DOHH2 (cell line): ENCODE results near the gene LTB4R2.

ENCODE experiments used
- H3F3A ChIP-seq: fragments of 200-600 bp; sonication (generic), shearing (Covaris generic); 2 replicates; pipeline ENCODE4 v1.6.0; 2016; ENCODE audit warnings: antibody characterized with exemption, mild to moderate bottlenecking; ENCODE audit not compliant: control insufficient read depth, insufficient read depth
- H3K27ac ChIP-seq: fragments of 200-600 bp; sonication (generic); 2 replicates; pipeline ENCODE4 v1.5.1; 2014; ENCODE audit warnings: low read depth, mild to moderate bottlenecking, low read length, moderate library complexity
- H3K27me3 ChIP-seq: fragments of 200-600 bp; sonication (generic); 2 replicates; pipeline ENCODE4 v1.6.1; 2014; ENCODE audit warnings: mild to moderate bottlenecking, low read length, mixed read lengths; ENCODE audit not compliant: control insufficient read depth
- H3K36me3 ChIP-seq: fragments of 200-600 bp; sonication (generic); 2 replicates; pipeline ENCODE4 v1.6.1; 2014; ENCODE audit warnings: mild to moderate bottlenecking, low read length, moderate library complexity, mixed read lengths; ENCODE audit not compliant: control insufficient read depth
- H3K4me1 ChIP-seq: fragments of 200-600 bp; sonication (generic); 2 replicates; pipeline ENCODE4 v1.6.1; 2014; ENCODE audit warnings: mild to moderate bottlenecking, low read length, mixed read lengths; ENCODE audit not compliant: control insufficient read depth
- H3K4me2 ChIP-seq: fragments of 200-600 bp; sonication (generic); 2 replicates; pipeline ENCODE4 v1.6.0; 2014; ENCODE audit warnings: mild to moderate bottlenecking, low read length, moderate library complexity
- H3K4me3 ChIP-seq: fragments of 200-600 bp; sonication (generic); 2 replicates; pipeline ENCODE4 v1.5.1; 2014; ENCODE audit warnings: mild to moderate bottlenecking, low read length, mixed read lengths
- H3K79me2 ChIP-seq: fragments of 200-600 bp; sonication (generic); 2 replicates; pipeline ENCODE4 v1.6.1; 2014; ENCODE audit warnings: mild to moderate bottlenecking, low read length, mixed read lengths; ENCODE audit not compliant: control insufficient read depth
- H3K9me2 ChIP-seq: fragments of 200-600 bp; sonication (generic); replicated peaks from 2 replicates; pipeline ENCODE4 v1.6.1; 2014; ENCODE audit warnings: mild to moderate bottlenecking, low read length, mixed read lengths; ENCODE audit not compliant: control insufficient read depth
- H3K9me3 ChIP-seq: fragments of 200-600 bp; sonication (generic); 2 replicates; pipeline ENCODE4 v1.6.1; 2014; ENCODE audit warnings: antibody characterized with exemption, low read length, mixed read lengths; ENCODE audit not compliant: control insufficient read depth, insufficient read depth
- H4K20me1 ChIP-seq: fragments of 200-600 bp; sonication (generic); 2 replicates; pipeline ENCODE4 v1.6.0; 2014; ENCODE audit warnings: low read depth, mild to moderate bottlenecking, antibody characterized with exemption, low read length, moderate library complexity; ENCODE audit not compliant: control insufficient read depth, insufficient read depth
- EZH2phosphoT487 ChIP-seq: fragments of 200-600 bp; sonication (generic); IDR thresholded peaks from 2 replicates; pipeline ENCODE4 v1.6.1; 2017; ENCODE audit warnings: borderline replicate concordance, mild to moderate bottlenecking, antibody characterized with exemption, low read length, moderate library complexity, mixed read lengths
- TF ChIP-seq, protein P1 (sequence below): fragments of 200-600 bp; sonication (generic); IDR thresholded peaks from one replicate; pipeline ENCODE4 v1.5.1; 2014; ENCODE audit warnings: antibody characterized with exemption, mild to moderate bottlenecking, low read depth, low read length; ENCODE audit not compliant: poor library complexity, severe bottlenecking

LTB4R2 gene

GRCh38 chr14:24329073-24329663 lies 19.2 kb downstream of the LTB4R2 start:
- no peak overlapping the region for H3K4me3 ChIP-seq
- no peaks in the 10 kb centered on the region for H3K9me2 ChIP-seq
- H3K4me1 ChIP-seq: peaks cover 33% of the 10 kb centered on the region
- no peak for TF ChIP-seq EZH2phosphoT487
- TF ChIP-seq, protein P1, sequence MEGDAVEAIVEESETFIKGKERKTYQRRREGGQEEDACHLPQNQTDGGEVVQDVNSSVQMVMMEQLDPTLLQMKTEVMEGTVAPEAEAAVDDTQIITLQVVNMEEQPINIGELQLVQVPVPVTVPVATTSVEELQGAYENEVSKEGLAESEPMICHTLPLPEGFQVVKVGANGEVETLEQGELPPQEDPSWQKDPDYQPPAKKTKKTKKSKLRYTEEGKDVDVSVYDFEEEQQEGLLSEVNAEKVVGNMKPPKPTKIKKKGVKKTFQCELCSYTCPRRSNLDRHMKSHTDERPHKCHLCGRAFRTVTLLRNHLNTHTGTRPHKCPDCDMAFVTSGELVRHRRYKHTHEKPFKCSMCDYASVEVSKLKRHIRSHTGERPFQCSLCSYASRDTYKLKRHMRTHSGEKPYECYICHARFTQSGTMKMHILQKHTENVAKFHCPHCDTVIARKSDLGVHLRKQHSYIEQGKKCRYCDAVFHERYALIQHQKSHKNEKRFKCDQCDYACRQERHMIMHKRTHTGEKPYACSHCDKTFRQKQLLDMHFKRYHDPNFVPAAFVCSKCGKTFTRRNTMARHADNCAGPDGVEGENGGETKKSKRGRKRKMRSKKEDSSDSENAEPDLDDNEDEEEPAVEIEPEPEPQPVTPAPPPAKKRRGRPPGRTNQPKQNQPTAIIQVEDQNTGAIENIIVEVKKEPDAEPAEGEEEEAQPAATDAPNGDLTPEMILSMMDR: no peak
- no peaks in the 10 kb centered on the region for H3K36me3 ChIP-seq
- H3F3A ChIP-seq: no peaks in the 10 kb centered on the region; the same call in 1 of the 2 replicates
- no peak overlapping the region for H3K27ac ChIP-seq
- H3K79me2 ChIP-seq: no peaks in the 10 kb centered on the region
- H3K4me2 ChIP-seq: no peak overlapping the region
- H3K27me3 ChIP-seq: peaks cover 16% of the 10 kb centered on the region
- H3K9me3 ChIP-seq: no peaks in the 10 kb centered on the region
- no peaks in the 10 kb centered on the region for H4K20me1 ChIP-seq

DNA sequence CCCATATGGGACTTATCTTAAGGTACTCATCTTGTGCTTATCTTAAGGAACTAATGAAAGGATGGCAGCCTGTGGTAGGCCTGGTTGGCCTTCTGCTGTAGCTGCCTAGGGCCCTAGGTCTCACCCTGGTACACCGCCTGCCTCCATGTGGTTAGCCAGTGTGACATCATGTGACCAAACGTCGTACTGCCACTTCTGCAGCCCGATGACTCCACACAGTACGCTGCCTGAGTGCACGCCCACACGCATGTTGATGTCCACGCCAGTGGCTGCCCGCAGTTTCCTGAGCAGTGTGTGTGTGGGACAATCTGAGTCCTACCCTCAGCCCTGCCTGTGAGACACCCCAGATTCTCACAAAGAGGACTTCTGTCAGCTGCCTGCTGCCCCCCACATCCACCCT lies 19.8 kb downstream of the LTB4R2 start:
- no peak overlapping the region for H3K4me3 ChIP-seq
- no peaks in the 10 kb centered on the region for H3K9me2 ChIP-seq
- H3K27ac ChIP-seq: no peak overlapping the region
- H3K27me3 ChIP-seq: peaks cover 16% of the 10 kb centered on the region
- no peaks in the 10 kb centered on the region for H3K36me3 ChIP-seq
- no peaks in the 10 kb centered on the region for H3K79me2 ChIP-seq
- no peak overlapping the region for H3K4me2 ChIP-seq
- no peaks in the 10 kb centered on the region for H3K9me3 ChIP-seq
- no peak for TF ChIP-seq EZH2phosphoT487
- TF ChIP-seq, protein P1: no peak
- peaks cover 36% of the 10 kb centered on the region for H3K4me1 ChIP-seq
- no peaks in the 10 kb centered on the region for H4K20me1 ChIP-seq
- H3F3A ChIP-seq: no peaks in the 10 kb centered on the region; the same call in 1 of the 2 replicates

DNA sequence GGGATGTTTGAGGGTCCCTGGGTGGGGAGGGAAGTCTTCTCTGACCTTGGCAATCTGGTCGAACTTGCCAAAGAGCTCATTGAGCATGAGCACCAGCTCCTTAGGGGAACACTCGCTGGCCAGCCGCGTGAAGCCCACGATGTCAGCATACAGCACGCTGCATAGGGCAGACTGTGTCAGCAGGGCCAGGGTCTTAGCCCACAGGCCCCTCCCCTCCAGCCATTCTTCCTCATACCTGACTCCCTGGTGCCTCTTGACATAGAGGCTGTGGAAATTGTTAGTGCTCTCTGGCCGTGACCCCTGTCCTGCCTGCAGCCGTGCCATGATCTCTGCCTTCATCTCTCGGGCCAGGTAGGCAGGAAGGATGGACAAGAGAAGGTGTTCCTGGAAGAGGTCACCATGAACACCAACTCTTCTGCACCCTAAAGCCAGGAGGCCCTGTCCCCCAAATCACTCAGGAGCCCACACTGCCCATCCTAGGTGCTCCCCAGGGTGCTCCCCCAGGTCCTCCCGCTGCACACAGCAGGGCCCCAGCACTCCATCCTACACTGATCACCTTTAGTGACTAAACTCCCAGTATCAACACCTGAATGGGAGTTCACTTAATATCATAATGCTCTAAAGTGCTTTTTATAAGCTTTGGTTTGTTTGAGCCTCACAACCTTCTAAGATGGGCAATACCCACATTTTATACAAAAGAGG lies 21.2 kb downstream of the LTB4R2 start:
- Histone ChIP-seq H3K4me1 (peaks cover 36% of the 10 kb centered on the region), H3K36me3 (no peaks in the 10 kb centered on the region), H3F3A (no peaks in the 10 kb centered on the region; the same call in 1 of the 2 replicates), H3K4me3 (no peak overlapping the region), H3K79me2 (no peaks in the 10 kb centered on the region), H3K27ac (no peak overlapping the region), H4K20me1 (no peaks in the 10 kb centered on the region), H3K9me2 (no peaks in the 10 kb centered on the region), H3K9me3 (no peaks in the 10 kb centered on the region), H3K4me2 (no peak overlapping the region), H3K27me3 (peaks cover 16% of the 10 kb centered on the region)
- TF ChIP-seq, protein P1: no peak
- TF ChIP-seq EZH2phosphoT487: no peak
